Stimulated activated CD4-positive, alpha-beta T cell treated with anti-CD3 and anti-CD28 coated beads, Interleukin-12 subunit alpha, Interleukin-12 subunit beta, amount 100 ng/mL, for 24 hours (primary cell): ENCODE measurements around the gene SEMA4A.

ENCODE experiments used
- DNase-seq, 2 experiments: peaks; one replicate each; pipeline ENCODE4 v3.0.0-alpha.2; 2020; ENCODE audit warnings: low read depth in 2 of 2

Gene SEMA4A

DNA sequence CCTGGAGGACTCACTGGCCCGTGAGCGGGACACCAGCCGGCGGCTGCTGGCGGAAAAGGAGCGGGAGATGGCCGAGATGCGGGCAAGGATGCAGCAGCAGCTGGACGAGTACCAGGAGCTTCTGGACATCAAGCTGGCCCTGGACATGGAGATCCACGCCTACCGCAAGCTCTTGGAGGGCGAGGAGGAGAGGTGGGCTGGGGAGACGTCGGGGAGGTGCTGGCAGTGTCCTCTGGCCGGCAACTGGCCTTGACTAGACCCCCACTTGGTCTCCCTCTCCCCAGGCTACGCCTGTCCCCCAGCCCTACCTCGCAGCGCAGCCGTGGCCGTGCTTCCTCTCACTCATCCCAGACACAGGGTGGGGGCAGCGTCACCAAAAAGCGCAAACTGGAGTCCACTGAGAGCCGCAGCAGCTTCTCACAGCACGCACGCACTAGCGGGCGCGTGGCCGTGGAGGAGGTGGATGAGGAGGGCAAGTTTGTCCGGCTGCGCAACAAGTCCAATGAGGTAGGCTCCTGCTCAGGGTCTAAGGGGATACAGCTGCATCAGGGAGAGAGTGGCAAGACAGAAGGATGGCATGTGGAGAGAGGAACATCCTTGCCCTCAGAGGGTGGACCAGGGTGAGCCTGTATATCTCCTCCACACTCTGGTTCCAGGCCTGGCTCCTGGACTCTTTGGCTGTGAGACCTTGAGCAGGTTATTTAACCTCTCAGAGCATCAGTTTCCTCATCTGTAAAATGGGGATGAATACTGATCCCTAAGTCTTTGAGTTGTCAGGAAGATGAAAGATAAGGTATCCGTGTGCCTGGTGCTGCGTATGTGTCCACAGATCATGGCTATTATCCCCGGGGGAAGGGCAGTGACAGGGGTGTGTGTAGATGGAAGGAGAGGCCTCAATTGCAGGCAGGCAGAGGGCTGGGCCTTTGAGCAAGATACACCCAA, 17.2 kb upstream of the SEMA4A start:
- DNase-seq, result no peak

DNA sequence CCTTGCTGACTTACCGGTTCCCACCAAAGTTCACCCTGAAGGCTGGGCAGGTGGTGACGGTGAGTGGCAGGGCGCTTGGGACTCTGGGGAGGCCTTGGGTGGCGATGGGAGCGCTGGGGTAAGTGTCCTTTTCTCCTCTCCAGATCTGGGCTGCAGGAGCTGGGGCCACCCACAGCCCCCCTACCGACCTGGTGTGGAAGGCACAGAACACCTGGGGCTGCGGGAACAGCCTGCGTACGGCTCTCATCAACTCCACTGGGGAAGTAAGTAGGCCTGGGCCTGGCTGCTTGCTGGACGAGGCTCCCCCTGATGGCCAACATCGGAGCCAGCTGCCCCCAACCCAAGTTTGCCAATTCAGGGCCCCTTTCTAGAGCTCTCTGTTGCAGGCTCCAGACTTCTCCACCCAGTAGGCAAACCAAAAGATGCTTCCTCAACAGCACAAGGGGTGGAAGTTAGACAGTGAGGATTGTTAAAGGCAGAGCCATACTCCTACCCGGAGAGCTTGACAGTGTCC, 16.4 kb upstream of the SEMA4A start:
- no peak for DNase-seq

DNA sequence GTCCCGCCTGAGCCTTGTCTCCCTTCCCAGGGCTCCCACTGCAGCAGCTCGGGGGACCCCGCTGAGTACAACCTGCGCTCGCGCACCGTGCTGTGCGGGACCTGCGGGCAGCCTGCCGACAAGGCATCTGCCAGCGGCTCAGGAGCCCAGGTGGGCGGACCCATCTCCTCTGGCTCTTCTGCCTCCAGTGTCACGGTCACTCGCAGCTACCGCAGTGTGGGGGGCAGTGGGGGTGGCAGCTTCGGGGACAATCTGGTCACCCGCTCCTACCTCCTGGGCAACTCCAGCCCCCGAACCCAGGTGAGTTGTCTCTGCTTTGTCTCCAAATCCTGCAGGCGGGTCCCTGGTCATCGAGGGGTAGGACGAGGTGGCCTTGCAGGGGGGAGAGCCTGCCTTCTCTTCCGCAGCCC, 14.9 kb upstream of the SEMA4A start:
- DNase-seq, result no peak

DNA sequence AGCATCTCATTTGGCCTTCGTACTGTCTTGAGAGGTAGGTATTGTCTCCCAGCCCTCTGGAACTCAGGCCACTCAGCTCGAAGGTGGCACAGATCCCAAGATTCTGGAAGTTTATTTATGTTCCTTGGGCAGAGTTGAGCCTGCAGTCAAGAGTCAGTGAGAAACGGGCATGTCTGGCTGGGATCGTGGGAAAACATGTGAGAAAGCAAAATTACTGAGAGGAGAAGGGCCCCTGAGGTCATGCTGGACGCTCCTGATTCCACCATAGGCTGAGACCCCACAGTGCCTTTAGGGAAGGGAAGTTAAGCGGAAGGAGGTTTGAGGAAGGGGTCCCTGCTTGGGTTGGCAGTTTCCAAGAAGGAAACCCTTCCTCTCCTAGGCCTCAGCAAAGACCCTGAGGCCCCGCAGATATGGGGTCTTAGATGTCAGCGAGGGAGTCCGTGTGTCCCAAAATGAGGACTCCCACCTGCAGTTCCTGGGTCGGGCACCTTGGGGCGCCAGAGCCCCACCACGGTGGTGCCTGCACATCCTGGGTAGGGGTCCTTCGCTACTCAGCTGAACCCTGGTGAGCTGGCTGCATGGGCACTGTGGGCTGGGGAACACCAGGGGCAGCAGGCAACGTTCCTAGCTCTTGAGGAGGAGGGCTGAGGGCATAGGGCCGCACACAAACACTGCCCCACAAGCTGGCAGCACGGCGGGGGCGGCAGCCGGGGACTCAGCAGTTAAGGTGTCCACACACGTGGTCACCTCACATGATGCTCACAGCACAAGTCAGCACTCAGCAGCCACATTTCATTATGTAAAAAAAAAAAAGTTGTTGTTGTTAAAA, 12.3 kb upstream of the SEMA4A start:
- DNase-seq, result peak in 1 of 2 experiments; percentile 47

- DNase-seq, result no peak
Measured at GRCh38 chr1:156143765-156144489, 9.5 kb upstream of the SEMA4A start.

GRCh38 chr1:156144742-156145141, 8.6 kb upstream of the SEMA4A start:
- no peak for DNase-seq

- no peak for DNase-seq
Measured at GRCh38 chr1:156145650-156146019, 7.8 kb upstream of the SEMA4A start.

DNA sequence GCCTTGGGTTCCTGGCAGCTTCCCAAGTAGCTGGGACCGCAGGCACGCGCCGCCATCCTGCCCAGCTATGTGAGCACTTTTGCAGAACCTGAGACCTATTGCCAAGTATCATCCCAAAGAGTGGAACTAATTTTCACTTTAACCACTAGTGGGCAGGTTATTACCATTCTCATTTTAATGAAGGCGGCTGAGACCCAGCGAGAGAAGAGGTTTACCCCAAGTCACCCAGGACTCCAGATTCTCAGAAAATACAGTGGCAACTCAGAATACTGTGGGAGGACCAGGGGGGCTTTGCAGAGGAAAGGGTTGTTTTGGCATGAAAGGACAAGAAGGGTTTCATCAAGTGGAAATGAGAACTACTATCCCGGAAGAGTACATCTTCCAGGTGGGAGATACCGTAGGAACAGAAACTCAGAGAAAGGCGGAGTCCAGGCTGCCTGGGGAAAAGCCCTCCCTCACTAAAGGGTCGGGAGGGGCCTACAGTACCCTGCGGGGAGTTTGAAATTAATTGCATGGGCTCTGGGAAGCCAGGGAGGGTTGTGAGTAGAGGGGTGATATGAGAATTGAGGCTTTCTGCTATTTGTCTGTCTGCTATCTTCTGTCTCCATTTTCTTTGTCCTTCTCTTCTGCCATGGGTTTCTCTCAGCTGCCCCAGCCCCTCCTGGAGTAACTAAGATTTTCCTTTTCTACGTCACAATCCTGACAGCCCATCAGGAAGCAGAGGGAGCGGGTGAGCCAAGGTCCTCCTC, 7.2 kb upstream of the SEMA4A start:
- DNase-seq, result no peak

- DNase-seq, result no peak
Measured at GRCh38 chr1:156146769-156147405, 6.5 kb upstream of the SEMA4A start.

- no peak for DNase-seq
Measured at GRCh38 chr1:156148216-156148615, 5.2 kb upstream of the SEMA4A start.

GRCh38 chr1:156149374-156150332, 3.7 kb upstream of the SEMA4A start:
- DNase-seq, result no peak

GRCh38 chr1:156150333-156151011, 2.9 kb upstream of the SEMA4A start:
- DNase-seq, result no peak

DNA sequence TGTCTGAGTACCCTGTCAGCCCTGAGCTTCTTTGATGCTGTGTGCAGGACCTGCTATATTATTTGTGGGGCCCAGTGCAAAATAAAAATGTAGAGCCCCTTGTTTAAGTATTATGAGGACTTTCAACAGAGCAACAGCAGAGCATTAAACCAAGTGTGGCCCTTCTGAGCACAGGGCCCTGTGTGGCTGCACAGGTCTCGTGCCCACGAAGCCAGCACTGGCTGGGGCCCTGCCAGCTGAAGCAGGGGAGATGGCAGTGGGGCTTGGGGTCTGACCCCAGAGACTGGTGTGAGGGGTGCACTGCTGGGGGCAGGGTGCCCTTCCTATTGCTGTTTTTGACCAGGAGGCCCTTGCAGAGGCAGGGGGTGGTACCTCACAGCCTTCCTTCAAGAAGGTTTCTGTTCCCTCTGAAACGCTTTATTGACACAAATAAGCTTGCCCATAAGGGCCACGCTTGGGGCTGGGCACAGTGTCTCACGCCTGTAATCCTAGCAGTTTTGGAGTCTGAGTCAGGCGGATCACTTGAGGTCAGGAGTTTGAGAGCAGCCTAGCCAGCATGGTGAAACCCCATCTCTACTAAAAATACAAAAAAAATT, 2.2 kb upstream of the SEMA4A start:
- no peak for DNase-seq

DNA sequence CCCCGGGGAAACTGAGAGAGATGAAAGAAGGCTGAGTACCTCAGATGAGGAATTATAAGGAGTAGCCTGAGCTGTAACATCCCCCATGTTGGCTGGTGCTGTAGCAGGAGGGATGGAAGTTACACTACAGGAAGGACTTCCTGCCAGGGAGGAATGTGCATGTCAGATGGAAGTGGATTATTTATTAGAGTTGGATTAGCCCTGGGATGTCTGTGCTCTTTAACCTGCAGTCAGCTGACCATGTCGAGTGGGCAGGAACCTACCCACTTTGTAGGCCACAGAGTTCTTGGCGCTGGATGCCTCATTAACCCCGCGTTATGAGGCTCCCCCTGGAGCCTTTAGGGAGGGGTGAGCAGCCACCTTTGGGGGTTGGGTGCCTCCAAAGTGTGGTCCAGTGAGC, 757 bp upstream of the SEMA4A start:
- DNase-seq, result no peak

DNA sequence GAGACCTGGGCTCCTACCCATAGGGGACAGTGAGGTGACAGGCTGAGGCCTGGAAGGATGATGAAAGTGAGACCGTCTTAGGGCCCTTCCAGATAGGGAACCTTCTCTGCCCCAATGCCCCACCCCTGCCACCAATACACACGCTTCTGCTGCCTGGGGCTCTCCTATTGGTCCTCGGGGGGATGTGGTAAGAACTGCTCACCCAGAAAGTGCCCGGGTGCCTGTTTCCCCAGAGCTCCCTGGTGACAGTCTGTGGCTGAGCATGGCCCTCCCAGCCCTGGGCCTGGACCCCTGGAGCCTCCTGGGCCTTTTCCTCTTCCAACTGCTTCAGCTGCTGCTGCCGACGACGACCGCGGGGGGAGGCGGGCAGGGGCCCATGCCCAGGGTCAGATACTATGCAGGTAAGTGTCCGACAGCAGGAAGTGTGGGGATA, 948 bp downstream of the SEMA4A start:
- DNase-seq, result peak in 1 of 2 experiments; percentile 48

GRCh38 chr1:156155756-156156510, 2.5 kb downstream of the SEMA4A start:
- no peak for DNase-seq

GRCh38 chr1:156157506-156157905, 4.1 kb downstream of the SEMA4A start:
- no peak for DNase-seq

DNA sequence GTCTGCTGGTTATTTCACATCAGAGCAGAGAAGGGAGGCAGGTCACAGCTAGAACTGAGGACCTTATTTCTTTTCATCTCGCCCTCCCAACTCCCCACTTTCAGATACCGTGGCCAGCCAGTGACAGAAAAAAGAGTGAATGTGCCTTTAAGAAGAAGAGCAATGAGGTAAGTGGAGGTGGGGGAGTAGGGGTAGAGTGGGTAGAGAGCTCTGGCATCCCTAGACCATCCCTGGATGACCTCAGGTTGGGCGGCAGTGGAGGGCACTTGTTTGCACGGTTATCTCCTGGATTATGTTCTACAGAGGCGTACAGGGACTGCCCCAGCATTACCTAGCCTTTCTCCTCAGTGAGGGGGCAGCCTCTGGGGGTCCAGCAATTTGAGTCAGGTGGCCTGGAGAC, 4.6 kb downstream of the SEMA4A start:
- DNase-seq, result no peak
